Neural cell (in vitro differentiated cells): ENCODE data around the gene MRPL53. TPM values are rescaled to one million over a fixed set of nuclear protein-coding genes. Genes with fewer than 3 reads are reported as not detected.
"Not testable (repeated sequence)": the region's sequence is repeated elsewhere in the genome, so short reads cannot be mapped to it uniquely, and the experiment has no call there.

Experiments
- H2AFZ ChIP-seq: fragments of 200-600, 300-800 bp; sonication (generic), shearing (Covaris generic); 2 replicates; pipeline ENCODE4 v1.6.0; 2014; ENCODE audit warnings: low read depth, mild to moderate bottlenecking, antibody characterized with exemption, low read length, moderate library complexity
- H3F3A ChIP-seq: fragments of 200-600 bp; shearing (Covaris generic); 2 replicates; pipeline ENCODE4 v1.6.1; 2016; ENCODE audit warnings: mild to moderate bottlenecking, moderate library complexity, mixed read lengths, antibody characterized with exemption, low read length; ENCODE audit not compliant: insufficient read depth, poor library complexity, severe bottlenecking
- H3K27ac ChIP-seq: fragments of 200-600, 300-800 bp; sonication (generic), shearing (Covaris generic); 2 replicates; pipeline ENCODE4 v1.5.1; 2014; ENCODE audit warnings: mild to moderate bottlenecking, low read length, moderate library complexity
- H3K27me3 ChIP-seq: fragments of 300-800, 200-600 bp; sonication (generic), shearing (Covaris generic); 2 replicates; pipeline ENCODE4 v1.6.0; 2014; ENCODE audit warnings: mild to moderate bottlenecking, low read depth, low read length, moderate library complexity; ENCODE audit not compliant: insufficient read depth
- H3K36me3 ChIP-seq: fragments of 300-800, 200-600 bp; sonication (generic), shearing (Covaris generic); 2 replicates; pipeline ENCODE4 v1.5.1; 2014; ENCODE audit warnings: mild to moderate bottlenecking, antibody characterized with exemption, low read length, moderate library complexity; ENCODE audit not compliant: insufficient read depth
- H3K4me2 ChIP-seq: fragments of 300-800, 200-600 bp; sonication (generic), shearing (Covaris generic); 2 replicates; pipeline ENCODE4 v1.6.0; 2014; ENCODE audit warnings: mild to moderate bottlenecking, low read length
- H3K4me3 ChIP-seq: fragments of 300-800, 200-600 bp; sonication (generic), shearing (Covaris generic); 2 replicates; pipeline ENCODE4 v1.5.1; 2014; ENCODE audit warnings: mild to moderate bottlenecking, low read length, moderate library complexity
- H3K79me2 ChIP-seq: fragments of 200-600 bp; shearing (Covaris generic); replicated peaks from 2 replicates; pipeline ENCODE4 v1.6.0; 2014; ENCODE audit warnings: mild to moderate bottlenecking, low read length, moderate library complexity; ENCODE audit not compliant: insufficient read depth
- H3K9ac ChIP-seq: fragments of 300-800, 200-600 bp; sonication (generic), shearing (Covaris generic); 2 replicates; pipeline ENCODE4 v1.6.1; 2016; ENCODE audit warnings: mild to moderate bottlenecking, low read length, mixed read lengths
- H3K9me2 ChIP-seq: fragments of 200-600 bp; shearing (Covaris generic); 2 replicates; pipeline ENCODE4 v1.6.1; 2016; ENCODE audit warnings: mild to moderate bottlenecking, low read length, mixed read lengths; ENCODE audit not compliant: insufficient read depth
- H3K9me3 ChIP-seq: fragments of 200-600, 300-800 bp; sonication (generic), shearing (Covaris generic); 2 replicates; pipeline ENCODE4 v1.6.1; 2016; ENCODE audit warnings: mild to moderate bottlenecking, mixed run types, low read length, moderate library complexity, mixed read lengths
- H4K20me1 ChIP-seq: fragments of 200-600 bp; shearing (Covaris generic); 2 replicates; pipeline ENCODE4 v1.6.1; 2016; ENCODE audit warnings: mild to moderate bottlenecking, mixed run types; ENCODE audit not compliant: insufficient read depth
- EP300 ChIP-seq: fragments of 450-650 bp; conservative IDR thresholded peaks from 2 replicates; pipeline ENCODE4 v1.6.1; 2014; ENCODE audit warnings: antibody characterized with exemption, mild to moderate bottlenecking, moderate library complexity; ENCODE audit not compliant: poor library complexity, severe bottlenecking
- EZH2 ChIP-seq: fragments of 200-600, 300-800 bp; shearing (Covaris generic), sonication (generic); IDR thresholded peaks from 2 replicates; pipeline ENCODE4 v1.6.1; 2014; ENCODE audit warnings: antibody characterized with exemption, low read length, borderline replicate concordance, mild to moderate bottlenecking; ENCODE audit not compliant: insufficient read depth, poor library complexity, severe bottlenecking
- MXI1 ChIP-seq: fragments of 450-650 bp; conservative IDR thresholded peaks from 2 replicates; pipeline ENCODE4 v1.6.1; 2014; ENCODE audit warnings: antibody characterized with exemption, mild to moderate bottlenecking; ENCODE audit not compliant: poor library complexity, severe bottlenecking
- POLR2AphosphoS5 ChIP-seq: IDR thresholded peaks from 2 replicates; pipeline ENCODE4 v1.6.1; 2012
- RAD21 ChIP-seq: fragments of 450-650 bp; conservative IDR thresholded peaks from 2 replicates; pipeline ENCODE4 v1.6.1; 2014; ENCODE audit warnings: antibody characterized with exemption, mild to moderate bottlenecking, moderate library complexity
- SMC3 ChIP-seq: fragments of 450-650 bp; conservative IDR thresholded peaks from 2 replicates; pipeline ENCODE4 v1.6.1; 2014; ENCODE audit warnings: antibody characterized with exemption, mild to moderate bottlenecking, moderate library complexity; ENCODE audit not compliant: poor library complexity
- TAF1 ChIP-seq: IDR thresholded peaks from 2 replicates; pipeline ENCODE4 v1.6.1; 2012; ENCODE audit warnings: low read depth
- polyA plus RNA-seq: library from polyadenylated mRNA; depleted of rRNA; stranded (reverse); fragments of >200 nt; gene quantifications from 2 replicates; pipeline ENCODE4 v1.2.3, GENCODE V29; 2014
- TF ChIP-seq, protein P1 (sequence below): IDR thresholded peaks from 2 replicates; pipeline ENCODE4 v1.6.1; 2012; ENCODE audit warnings: borderline replicate concordance
- TF ChIP-seq, protein P2 (sequence below): fragments of 450-650 bp; IDR thresholded peaks from 2 replicates; pipeline ENCODE4 v1.5.1; 2014; ENCODE audit warnings: antibody characterized with exemption, mild to moderate bottlenecking, moderate library complexity; ENCODE audit not compliant: poor library complexity, severe bottlenecking

The MRPL53 gene
- polyA plus RNA-seq, 1 donor from 2014 or later: 28.0 TPM

DNA sequence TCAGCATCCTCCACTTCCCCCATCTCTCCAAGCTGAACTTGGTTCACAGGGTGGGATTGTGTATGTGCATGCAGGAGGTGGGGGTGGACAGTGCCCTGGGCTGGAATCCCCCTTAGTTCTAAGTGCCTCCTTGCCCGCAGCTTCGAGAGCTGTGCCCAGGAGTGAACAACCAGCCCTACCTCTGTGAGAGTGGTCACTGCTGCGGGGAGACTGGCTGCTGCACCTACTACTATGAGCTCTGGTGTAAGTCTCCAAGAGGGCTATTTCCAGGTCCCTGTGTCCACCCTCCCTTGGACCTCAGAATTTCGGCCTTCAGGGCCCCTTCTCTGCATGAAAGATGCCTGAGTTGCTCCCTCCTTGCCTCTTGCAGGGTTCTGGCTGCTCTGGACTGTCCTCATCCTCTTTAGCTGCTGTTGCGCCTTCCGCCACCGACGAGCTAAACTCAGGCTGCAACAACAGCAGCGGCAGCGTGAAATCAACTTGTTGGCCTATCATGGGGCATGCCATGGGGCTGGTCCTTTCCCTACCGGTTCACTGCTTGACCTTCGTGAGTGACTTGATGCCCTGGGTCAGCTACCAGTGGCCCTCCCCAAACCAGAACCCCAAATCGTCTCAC, 12.9 kb downstream of the MRPL53 start:
- not testable (repeated sequence) for H3K9me2 ChIP-seq

DNA sequence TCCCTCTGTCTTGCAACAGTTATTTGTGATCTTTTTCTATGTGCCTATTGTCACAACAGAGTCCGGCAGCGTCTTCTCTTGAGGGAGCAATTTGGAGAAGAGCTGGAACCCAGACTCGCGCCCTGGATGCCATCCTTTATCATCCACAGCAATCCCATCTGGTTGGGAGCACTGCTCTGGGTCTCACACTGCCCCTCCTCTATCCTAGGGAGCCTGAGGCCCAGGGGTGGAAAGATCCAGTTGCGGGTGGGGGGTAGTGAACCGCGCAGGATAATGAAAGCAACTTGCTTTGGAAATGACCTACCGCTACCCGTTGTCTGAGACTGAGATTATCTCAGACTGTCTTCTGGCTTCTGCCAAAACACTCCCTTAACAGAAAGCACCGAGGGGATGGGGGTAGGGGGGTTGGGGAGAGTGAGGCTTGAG, 13.5 kb downstream of the MRPL53 start:
- H2AFZ ChIP-seq: no peak overlapping the region
- peaks cover 12% of the 10 kb centered on the region for H3K79me2 ChIP-seq
- peak overlapping the region; percentile 91 for H3K9ac ChIP-seq
- H3F3A ChIP-seq: no peaks in the 10 kb centered on the region
- no peaks in the 10 kb centered on the region for H3K9me3 ChIP-seq
- no peak for TF ChIP-seq EZH2
- TF ChIP-seq, protein P1, sequence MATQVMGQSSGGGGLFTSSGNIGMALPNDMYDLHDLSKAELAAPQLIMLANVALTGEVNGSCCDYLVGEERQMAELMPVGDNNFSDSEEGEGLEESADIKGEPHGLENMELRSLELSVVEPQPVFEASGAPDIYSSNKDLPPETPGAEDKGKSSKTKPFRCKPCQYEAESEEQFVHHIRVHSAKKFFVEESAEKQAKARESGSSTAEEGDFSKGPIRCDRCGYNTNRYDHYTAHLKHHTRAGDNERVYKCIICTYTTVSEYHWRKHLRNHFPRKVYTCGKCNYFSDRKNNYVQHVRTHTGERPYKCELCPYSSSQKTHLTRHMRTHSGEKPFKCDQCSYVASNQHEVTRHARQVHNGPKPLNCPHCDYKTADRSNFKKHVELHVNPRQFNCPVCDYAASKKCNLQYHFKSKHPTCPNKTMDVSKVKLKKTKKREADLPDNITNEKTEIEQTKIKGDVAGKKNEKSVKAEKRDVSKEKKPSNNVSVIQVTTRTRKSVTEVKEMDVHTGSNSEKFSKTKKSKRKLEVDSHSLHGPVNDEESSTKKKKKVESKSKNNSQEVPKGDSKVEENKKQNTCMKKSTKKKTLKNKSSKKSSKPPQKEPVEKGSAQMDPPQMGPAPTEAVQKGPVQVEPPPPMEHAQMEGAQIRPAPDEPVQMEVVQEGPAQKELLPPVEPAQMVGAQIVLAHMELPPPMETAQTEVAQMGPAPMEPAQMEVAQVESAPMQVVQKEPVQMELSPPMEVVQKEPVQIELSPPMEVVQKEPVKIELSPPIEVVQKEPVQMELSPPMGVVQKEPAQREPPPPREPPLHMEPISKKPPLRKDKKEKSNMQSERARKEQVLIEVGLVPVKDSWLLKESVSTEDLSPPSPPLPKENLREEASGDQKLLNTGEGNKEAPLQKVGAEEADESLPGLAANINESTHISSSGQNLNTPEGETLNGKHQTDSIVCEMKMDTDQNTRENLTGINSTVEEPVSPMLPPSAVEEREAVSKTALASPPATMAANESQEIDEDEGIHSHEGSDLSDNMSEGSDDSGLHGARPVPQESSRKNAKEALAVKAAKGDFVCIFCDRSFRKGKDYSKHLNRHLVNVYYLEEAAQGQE: no peak
- no peak for TF ChIP-seq MXI1
- no peak for TF ChIP-seq POLR2AphosphoS5
- TF ChIP-seq EP300: no peak
- no peak for TF ChIP-seq RAD21
- no peak for TF ChIP-seq SMC3
- TF ChIP-seq, protein P2, sequence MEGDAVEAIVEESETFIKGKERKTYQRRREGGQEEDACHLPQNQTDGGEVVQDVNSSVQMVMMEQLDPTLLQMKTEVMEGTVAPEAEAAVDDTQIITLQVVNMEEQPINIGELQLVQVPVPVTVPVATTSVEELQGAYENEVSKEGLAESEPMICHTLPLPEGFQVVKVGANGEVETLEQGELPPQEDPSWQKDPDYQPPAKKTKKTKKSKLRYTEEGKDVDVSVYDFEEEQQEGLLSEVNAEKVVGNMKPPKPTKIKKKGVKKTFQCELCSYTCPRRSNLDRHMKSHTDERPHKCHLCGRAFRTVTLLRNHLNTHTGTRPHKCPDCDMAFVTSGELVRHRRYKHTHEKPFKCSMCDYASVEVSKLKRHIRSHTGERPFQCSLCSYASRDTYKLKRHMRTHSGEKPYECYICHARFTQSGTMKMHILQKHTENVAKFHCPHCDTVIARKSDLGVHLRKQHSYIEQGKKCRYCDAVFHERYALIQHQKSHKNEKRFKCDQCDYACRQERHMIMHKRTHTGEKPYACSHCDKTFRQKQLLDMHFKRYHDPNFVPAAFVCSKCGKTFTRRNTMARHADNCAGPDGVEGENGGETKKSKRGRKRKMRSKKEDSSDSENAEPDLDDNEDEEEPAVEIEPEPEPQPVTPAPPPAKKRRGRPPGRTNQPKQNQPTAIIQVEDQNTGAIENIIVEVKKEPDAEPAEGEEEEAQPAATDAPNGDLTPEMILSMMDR: no peak
- TF ChIP-seq TAF1: no peak
- H3K36me3 ChIP-seq: no peaks in the 10 kb centered on the region
- peak overlapping the region; percentile 99 for H3K4me3 ChIP-seq
- H3K27ac ChIP-seq: peak overlapping the region; percentile 81
- no peaks in the 10 kb centered on the region for H4K20me1 ChIP-seq
- no peaks in the 10 kb centered on the region for H3K27me3 ChIP-seq
- peak overlapping the region; percentile 97 for H3K4me2 ChIP-seq
- no peaks in the 10 kb centered on the region for H3K9me2 ChIP-seq

More for the DNA sequence above, 12.9 kb downstream of the MRPL53 start:
- not testable (repeated sequence) for H3K27ac ChIP-seq, H3K9me3 ChIP-seq, H2AFZ ChIP-seq, H3K36me3 ChIP-seq, H3K27me3 ChIP-seq, H3F3A ChIP-seq, H4K20me1 ChIP-seq
- H3K4me3 ChIP-seq: peak overlapping the region; percentile 99
- peaks cover 18% of the 10 kb centered on the region for H3K79me2 ChIP-seq
- H3K9ac ChIP-seq: peak overlapping the region; percentile 91
- H3K4me2 ChIP-seq: peak overlapping the region; percentile 21
